ENCODE results near the gene ZNF479.
"Not testable (repeated sequence)": the region's sequence is repeated elsewhere in the genome, so short reads cannot be mapped to it uniquely, and the experiment has no call there.

The ZNF479 gene

DNA sequence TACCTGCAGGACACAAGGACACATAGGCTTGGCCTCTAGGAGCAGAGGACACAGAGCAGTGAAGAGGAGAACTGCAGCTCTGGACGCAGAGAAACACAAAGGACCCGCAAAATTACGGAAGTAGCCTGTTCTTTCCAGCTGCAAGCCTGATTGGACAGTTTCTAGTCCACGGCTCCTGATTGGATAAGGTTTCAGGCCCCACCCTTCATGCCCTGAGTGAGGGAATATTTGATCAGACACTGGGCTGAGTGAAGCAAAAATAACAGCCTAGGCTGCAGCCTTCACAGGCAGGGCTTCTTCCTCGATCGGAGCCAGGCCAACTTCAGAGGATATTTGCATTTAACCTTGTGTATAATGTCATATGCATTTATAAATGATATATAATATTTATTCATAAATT is at the start of gene ZNF479:
ZNF479 (minus strand) TSS at position 101 of the 400 bp plus-strand sequence. CDS start 112 bp downstream, outside the sequence.
- DNase-seq, result not testable (repeated sequence)

GRCh38 chr7:57182031-57182430 is 49.8 kb upstream of the ZNF479 start:
- no peak for DNase-seq

DNA sequence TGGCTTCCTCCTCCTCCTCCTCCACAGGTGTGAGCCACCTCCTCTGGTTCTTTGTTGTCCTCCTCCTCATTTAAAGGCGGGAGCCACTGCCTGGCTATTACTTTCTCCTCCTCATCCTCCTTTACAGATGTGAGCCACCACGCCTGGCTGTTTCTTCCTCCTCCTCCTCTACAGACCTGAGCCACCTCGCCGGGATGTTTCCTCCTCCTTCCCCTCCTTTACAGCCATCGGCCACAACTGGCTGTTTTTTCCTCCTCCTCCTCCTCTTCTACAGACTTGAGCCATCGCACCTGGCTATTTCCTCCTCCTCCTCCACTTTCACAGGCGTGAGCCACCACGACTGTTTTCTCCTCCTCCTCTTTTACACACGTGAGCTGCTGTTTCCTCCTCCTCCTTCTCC is 49.0 kb upstream of the ZNF479 start:
- no peak for DNase-seq

DNA sequence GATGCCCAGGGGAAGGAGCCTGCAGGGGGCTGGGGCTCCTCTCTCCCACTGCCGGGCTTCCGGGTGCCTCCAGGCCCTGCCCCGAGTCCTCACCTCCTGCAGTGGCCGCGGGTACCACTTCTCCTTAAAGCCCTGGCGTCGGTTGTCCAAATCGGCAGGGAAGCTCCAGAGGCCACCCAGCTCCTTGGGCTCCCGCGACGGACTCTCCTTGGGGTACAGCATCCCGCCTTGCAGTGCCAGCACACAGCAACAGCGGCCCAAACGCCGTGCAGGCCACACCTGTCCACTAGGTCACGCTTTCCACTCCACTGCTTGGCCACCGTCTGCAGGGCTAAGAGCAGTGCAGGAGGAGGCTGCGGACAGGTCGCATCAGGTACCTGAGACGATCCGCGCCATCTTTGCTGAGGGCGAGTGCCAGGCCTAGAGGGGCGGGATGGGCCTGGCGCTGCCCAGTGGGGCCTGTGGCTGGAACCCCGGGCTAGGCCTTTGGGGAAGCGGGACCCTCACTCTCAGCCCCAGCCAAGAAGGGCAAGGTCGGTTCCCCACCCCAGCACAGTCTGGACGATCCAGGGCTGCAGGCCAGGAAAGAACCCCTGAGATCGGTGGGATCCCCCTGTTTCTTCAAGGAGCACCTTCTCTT is 47.7 kb upstream of the ZNF479 start:
- DNase-seq, result no peak

- no peak for DNase-seq
Observed at GRCh38 chr7:57178768-57179139, 46.5 kb upstream of the ZNF479 start.

DNA sequence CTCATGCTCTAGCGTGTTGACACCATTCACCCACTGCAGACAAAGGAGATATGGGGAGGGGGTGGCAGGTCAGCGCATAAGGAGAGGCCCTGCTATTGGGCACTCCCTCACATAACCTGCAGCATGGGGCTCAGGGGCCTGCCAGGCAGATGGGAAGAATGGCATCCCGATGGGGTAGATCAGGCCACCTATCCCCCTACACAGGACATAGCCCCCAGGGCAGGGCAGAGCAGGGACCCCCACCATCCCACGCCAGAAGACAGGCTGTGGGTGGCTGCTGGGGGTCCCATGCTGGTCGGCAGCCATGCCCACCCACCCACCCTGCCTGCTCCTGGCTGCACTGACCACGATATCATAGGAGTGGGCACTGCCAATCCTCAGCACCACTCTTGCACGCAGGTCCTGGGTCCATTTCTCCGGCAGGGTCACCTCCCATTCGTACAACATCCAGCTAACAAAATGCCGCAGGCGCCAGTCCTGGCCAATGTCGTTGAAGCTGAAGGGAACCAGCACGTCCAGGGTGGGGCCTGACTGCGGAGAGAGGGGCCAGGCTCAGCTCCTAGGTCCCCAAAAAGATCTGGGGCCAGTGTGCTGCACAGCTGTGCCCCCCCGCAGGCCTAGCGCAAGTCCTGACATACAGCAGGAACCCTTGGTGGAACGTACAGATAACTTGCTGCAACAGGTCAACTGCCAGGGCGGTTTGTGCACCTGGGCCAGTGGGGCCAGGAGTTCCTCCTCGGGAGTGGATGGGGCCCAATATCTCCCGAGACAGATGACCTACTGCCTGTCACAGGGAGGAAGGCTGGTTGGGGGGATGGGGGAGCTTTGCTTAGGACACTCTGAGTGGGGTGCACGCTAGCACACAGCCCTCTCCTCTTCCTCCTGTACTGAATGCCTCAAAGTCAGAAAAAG is 45.9 kb upstream of the ZNF479 start:
- DNase-seq, result no peak

- no peak for DNase-seq
Observed at GRCh38 chr7:57176928-57177635, 44.8 kb upstream of the ZNF479 start.

GRCh38 chr7:57165285-57165899 is 33.2 kb upstream of the ZNF479 start:
- no peak for DNase-seq

DNA sequence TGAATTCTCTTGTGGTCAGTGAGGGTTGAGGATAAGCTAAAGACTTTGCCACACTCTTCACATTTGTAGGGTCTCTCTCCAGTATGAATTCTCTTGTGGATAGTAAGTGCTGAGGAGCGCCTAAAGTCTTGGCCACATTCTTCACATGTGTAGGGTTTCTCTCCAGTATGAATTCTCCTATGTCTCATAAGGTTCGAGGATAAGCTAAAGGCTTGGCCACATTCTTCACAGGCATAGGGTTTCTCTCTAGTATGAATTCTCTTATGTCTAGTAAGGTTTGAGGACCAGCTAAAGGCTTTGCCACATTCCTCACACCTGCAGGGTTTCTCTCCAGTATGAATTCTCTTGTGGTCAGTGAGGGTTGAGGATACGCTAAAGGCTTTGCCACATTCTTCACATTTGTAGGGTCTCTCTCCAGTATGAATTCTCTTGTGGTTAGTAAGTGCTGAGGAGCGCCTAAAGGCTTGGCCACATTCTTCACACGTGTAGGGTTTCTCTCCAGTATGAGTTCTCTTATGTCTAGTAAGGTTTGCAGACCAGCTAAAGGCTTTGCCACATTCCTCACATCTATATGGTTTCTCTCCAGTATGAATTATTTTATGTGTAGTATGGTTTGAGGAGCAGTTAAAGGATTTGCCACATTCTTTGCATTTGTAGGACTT is 12.0 kb downstream of the ZNF479 start:
- not testable (repeated sequence) for DNase-seq

Measured in DMS153 (cell line).